IPS-18c (cell line): ENCODE measurements around the gene POU5F1.
"Not testable (repeated sequence)": the region's sequence is repeated elsewhere in the genome, so short reads cannot be mapped to it uniquely, and the experiment has no call there.

Experiments used
- H3K4me3 ChIP-seq: 2 replicates; pipeline ENCODE4 v1.7.0; 2013; ENCODE audit warnings: low read depth, mild to moderate bottlenecking, low read length, moderate library complexity; ENCODE audit not compliant: insufficient read depth
- H3K9me3 ChIP-seq: one replicate; pipeline ENCODE4 v1.6.1; 2013; ENCODE audit warnings: mild to moderate bottlenecking, low read length, moderate library complexity; ENCODE audit not compliant: control insufficient read depth, insufficient read depth

Gene POU5F1

GRCh38 chr6:31172973-31173384 lies 2.5 kb upstream of the POU5F1 start:
- Histone ChIP-seq H3K4me3 (peak overlapping the region; percentile 55), H3K9me3 (peaks cover 4% of the 10 kb centered on the region)

DNA sequence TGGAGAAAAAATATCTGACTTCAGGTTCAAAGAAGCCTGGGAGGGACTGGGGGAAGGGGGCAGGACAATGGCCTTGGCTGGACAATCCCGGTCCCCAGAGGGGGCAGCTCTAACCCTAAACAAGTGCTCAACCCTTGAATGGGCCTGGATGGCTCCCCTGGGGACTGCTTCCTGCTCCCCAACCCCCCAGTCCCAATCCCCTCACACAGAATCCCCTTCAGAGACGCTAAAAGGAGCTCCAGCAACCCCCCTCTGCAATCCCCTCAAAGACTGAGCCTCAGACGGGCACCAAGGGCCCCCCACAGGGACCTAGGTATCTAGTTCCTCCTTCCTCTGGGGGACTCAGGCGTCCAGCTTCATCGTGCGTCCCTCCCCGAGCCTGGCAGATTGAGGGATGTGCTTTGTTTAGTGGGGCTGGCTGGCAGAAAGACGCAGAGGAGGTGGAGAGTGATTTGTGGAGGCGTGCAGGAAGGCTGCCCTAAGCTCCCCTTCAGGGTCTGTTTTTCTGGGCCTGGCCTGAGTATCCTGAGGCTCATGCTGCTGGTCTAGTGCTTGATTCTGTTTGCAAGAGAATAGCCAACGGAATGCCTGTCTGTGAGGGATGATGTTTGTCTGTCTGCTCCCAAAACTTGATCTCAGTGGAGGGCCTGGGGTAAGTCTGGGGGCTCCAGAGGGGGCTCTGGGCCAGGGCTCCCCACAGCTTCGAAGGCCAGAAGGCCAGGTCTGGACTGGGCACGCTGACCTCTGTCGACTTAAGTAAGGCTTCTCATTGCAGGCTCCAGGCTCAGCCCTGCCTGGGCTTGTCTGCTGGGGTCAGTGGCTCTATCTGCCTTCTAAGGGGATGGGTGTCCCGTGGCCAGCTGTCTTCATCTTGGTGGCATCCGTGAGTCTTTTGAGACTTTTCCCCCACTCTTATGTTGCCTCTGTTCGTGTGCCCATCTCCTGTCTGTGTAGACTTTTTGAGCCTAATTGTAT lies 1.7 kb upstream of the POU5F1 start:
- H3K9me3 ChIP-seq, result peaks cover 4% of the 10 kb centered on the region
- H3K4me3 ChIP-seq, result peak overlapping the region; percentile 55

GRCh38 chr6:31170987-31171671 lies 647 bp upstream of the POU5F1 start:
- Histone ChIP-seq H3K9me3 (peaks cover 4% of the 10 kb centered on the region), H3K4me3 (no peak overlapping the region; the same call in 1 of the 2 replicates)

GRCh38 chr6:31169858-31170599 lies 453 bp downstream of the POU5F1 start:
- H3K9me3 ChIP-seq, result not testable (repeated sequence)
- peak overlapping the region; percentile 81 for H3K4me3 ChIP-seq

GRCh38 chr6:31169123-31169857 lies 1.2 kb downstream of the POU5F1 start:
- Histone ChIP-seq H3K9me3 (peaks cover 4% of the 10 kb centered on the region), H3K4me3 (peak overlapping the region; percentile 81)

DNA sequence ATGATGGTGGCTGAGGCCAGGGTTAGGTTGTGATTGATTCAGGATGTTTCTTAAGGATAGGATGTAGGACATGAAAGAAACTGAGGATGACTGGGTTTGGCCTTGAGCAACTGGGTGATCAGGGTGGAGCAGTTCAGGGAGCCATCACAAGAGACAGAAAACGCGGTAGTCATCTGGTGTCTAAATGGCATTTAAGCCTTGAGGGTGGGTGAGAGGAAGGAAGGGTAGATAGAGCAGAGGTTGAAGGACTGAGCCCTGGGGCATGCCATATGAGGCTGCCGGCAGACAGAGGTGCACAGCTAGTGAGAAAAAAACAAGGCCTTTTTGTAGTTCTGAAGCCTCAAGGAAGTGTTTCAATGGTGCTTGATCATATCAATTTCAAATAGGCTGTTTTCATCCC lies 1.9 kb downstream of the POU5F1 start:
- peak overlapping the region; percentile 81 for H3K4me3 ChIP-seq
- peaks cover 4% of the 10 kb centered on the region for H3K9me3 ChIP-seq

GRCh38 chr6:31165986-31166385 lies 4.5 kb downstream of the POU5F1 start:
- no peak overlapping the region for H3K4me3 ChIP-seq

GRCh38 chr6:31165064-31165832 lies 5.2 kb downstream of the POU5F1 start:
- not testable (repeated sequence) for H3K4me3 ChIP-seq, H3K9me3 ChIP-seq

More at GRCh38 chr6:31165986-31166385, 4.5 kb downstream of the POU5F1 start:
- peaks cover 4% of the 10 kb centered on the region for H3K9me3 ChIP-seq

DNA sequence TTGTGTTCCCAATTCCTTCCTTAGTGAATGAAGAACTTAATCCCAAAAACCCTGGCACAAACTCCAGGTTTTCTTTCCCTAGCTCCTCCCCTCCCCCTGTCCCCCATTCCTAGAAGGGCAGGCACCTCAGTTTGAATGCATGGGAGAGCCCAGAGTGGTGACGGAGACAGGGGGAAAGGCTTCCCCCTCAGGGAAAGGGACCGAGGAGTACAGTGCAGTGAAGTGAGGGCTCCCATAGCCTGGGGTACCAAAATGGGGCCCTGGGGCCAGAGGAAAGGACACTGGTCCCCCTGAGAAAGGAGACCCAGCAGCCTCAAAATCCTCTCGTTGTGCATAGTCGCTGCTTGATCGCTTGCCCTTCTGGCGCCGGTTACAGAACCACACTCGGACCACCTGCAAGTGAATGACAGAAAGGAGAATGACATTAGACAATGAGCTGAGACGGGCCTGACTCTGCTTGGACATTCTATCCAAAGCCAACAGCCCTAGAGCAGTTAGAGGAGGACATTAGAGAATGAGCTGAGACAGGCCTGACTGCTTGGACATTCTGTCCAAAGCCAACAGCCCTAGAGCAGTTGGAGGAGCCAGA lies 5.9 kb downstream of the POU5F1 start:
- not testable (repeated sequence) for H3K9me3 ChIP-seq, H3K4me3 ChIP-seq

DNA sequence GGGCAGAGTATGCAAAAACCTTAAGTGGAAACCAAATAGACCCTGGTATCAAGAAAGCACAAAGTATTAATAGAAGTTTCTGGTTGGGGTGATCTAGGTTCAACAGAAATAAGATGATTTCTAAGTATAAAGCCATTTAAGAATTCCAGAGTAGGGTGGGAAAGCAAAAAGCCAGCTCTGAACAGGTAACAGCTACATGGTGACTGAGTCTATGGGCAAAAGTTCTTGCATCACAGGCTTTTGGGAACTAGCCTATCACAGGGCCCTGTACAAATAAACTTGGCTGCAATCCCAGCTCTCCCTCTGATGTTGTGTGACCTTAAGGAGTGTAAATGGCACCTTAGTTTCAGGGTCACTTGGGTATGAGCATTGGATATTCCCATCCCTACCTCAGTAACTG lies 6.6 kb downstream of the POU5F1 start:
- Histone ChIP-seq H3K9me3 (no peaks in the 10 kb centered on the region), H3K4me3 (no peak overlapping the region)

- Histone ChIP-seq H3K4me3 (no peak overlapping the region), H3K9me3 (no peaks in the 10 kb centered on the region)
Measured at GRCh38 chr6:31162463-31163165, 7.9 kb downstream of the POU5F1 start.

DNA sequence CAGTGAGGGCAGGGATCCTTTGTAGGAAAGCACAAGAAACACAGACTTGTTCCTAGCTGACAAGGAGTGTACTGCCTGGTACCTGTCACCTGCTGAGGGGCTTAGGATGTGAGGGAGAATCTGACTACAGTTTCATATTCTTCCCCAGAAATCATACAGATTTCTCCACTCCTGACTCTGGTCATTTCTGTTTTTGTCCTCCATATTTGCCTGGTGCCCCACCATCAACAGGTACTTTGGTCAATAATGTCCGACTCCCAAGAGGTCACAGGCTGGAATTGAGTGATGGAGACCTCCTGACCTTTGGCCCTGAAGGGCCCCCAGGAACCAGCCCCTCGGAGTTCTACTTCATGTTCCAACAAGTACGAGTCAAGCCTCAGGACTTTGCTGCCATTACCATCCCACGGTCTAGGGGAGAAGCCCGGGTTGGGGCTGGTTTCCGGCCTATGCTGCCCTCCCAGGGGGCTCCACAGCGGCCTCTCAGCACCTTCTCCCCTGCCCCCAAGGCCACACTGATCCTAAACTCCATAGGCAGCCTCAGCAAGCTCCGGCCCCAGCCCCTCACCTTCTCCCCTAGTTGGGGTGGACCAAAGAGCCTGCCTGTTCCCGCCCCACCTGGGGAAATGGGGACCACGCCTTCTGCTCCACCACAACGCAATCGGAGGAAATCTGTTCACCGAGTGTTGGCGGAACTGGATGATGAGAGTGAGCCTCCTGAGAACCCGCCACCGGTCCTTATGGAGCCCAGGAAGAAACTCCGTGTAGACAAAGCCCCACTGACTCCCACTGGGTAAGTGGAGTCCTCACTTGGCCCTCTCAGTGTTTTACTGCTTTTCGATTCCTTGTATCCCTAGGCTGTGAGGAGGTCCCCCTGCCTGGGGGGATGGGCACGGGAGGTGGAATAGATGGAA lies 9.0 kb downstream of the POU5F1 start:
- no peaks in the 10 kb centered on the region for H3K9me3 ChIP-seq

DNA sequence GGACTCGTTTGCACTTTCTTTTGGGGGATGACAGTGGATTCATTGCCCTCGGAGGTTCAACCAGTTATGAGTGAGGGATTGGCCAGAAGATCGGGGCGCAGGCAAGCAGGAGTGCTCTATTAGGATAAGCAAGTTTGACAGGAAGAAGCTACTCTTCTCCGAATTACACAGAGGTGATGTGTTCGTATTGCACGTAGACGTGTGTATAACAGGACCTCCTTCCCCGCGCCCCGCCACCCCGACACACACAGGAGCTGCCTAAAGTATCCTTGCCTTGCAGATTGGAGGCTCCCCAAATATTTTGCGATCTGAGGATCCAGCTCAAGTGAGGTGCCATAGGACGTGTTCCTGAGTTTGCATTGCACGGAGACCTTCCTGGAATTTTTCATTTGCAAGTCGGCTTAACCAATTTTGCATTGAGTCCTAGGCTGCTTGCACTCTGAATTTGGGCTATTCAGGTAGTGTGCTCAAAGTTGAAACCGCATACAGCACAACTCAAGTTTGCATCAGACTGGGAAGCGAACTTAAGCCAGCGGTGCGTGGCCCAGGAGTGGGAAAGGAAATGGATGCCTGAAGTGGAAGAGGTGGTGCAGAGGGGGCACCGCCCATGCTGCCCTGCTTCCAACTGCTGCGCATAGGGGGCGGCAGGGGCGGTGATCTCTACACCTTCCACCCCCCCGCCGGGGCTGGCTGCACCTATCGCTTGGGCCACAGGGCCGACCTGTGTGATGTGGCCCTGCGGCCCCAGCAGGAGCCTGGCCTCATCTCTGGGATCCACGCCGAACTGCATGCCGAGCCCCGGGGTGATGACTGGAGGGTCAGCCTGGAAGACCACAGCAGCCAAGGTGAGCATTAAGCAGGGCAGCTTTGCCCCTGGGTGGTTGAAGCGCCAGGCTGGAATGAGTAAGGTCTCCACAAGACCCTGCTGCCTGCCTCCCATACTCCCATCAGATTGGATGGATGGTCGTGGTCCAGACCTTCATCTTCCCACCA lies 11.3 kb downstream of the POU5F1 start:
- Histone ChIP-seq H3K9me3 (no peaks in the 10 kb centered on the region), H3K4me3 (peak overlapping the region; percentile 73)

More for the DNA sequence above, 9.0 kb downstream of the POU5F1 start:
- no peak overlapping the region for H3K4me3 ChIP-seq
